Erythroblast (primary cell): Measurements from ENCODE around the gene NDUFB10.

Experiments used
- GATA1 ChIP-seq: IDR thresholded peaks from 2 replicates; pipeline ENCODE4 v1.6.1; 2011; ENCODE audit warnings: low read depth, mild to moderate bottlenecking, control low read depth, low read length, moderate library complexity
- POLR2A ChIP-seq: IDR thresholded peaks from 2 replicates; pipeline ENCODE4 v1.6.1; 2011; ENCODE audit warnings: mild to moderate bottlenecking, low read length

DNA sequence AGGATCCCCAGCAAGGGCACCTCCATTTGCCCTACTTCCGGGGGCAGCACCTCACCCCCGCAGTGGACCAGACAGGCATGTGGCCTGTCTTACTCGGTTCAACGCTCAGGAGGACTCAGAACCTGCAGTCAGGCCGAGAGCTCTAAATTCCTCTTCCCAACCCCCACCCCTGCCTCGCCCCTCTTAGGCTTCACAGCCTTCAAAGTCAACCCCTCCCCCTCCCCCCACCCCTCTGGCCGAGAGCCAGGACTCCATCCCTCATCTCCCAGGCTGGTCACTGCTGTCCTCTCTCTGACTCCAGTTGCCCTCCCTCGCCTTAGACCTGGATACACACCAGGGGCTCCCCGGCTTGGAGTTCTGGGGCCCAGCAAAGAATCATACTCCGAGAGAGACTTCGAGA lies 33.1 kb upstream of the NDUFB10 start:
- no peak for TF ChIP-seq POLR2A
- TF ChIP-seq GATA1 = no peak
